Activated CD8-positive, alpha-beta memory T cell treated with anti-CD3 and anti-CD28 coated beads for 4 hours (primary cell): ENCODE data around the gene TMEM120A.

Experiments used
- DNase-seq, 2 donors: peaks; one replicate each; pipeline ENCODE4 v3.0.0-alpha.2; 2020; ENCODE audit warnings: low read depth in 2 of 2

Gene TMEM120A

GRCh38 chr7:75958802-75959543 is 35.4 kb downstream of the TMEM120A start:
- DNase-seq = no peak

DNA sequence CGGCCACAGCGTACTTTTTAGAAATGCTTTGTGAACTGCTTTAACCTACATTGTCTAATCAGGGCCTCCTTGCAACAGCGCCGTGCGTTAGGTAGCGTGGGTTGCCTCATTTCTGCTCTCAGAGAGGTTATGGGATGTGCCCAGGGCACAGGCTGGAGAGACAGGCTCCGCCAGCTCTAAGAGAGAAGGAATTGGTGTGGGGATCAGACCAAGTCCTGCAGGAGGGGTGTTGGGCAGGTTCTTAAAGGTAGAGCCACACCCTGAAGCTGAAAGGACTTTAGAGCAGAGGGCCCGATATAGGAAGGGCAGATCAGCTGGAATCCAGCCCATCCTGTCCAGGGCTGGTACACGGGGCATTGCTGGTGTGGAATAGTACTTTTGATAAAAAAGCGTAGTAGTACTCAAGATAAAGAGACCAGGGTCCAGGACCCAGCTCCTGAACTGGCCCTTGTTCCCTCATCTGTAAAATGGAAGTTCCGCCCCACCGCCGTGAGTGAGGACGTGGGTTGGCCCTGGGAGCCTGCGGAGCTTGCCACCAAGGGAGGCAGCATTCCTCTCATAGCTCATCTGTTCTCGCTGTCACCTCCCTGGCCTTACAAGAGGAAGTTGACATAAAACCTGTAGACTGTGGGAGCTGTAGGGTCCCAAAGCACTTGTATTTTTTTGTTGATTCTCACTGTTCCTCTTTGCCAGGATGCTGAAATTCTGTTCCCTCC is 37.2 kb downstream of the TMEM120A start:
- no peak for DNase-seq

DNA sequence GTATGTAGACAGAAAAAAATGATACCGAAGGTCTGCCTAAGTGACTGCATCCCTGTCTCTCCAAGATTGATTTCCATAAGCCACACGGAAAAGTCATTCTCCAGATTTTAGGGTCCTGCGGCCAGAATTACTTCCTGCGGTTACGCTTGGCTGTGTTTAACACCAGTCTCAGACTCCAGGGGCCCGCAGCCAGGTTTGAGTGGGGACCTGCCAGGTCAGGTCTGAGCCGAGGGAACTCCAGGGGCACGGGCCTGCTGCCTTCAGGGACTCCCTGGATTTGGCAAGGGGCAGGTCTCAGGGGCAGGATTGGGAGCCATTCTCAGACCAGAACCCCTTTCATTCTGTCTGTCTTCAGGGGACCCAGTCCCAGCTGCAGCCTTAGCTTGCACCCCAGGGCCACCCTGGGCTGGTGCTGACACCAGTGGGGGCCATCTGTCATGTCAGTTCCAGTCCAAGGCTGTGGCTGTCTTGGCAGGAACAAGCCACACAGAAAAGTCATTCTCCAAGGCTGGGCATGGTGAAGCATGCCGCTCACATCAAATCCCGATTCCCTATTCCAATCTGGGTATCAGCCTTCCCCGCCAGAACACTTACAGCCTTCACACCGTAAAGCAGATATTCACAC is 39.0 kb downstream of the TMEM120A start:
- DNase-seq = no peak

DNA sequence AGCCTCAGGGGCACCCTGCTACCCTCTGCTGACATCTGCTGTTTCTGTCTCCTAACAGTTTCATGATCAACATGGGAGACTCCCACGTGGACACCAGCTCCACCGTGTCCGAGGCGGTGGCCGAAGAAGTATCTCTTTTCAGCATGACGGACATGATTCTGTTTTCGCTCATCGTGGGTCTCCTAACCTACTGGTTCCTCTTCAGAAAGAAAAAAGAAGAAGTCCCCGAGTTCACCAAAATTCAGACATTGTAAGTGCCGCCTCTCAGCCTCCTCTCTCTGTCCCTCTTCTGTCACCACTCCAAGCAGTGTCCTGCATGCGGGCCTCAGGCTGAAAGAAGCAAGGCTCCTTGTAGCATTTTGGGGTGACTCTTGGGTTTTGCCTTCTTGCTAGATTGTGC is 40.5 kb downstream of the TMEM120A start:
- DNase-seq = no peak

- no peak for DNase-seq
Measured at GRCh38 chr7:75953431-75953830, 41.0 kb downstream of the TMEM120A start.

DNA sequence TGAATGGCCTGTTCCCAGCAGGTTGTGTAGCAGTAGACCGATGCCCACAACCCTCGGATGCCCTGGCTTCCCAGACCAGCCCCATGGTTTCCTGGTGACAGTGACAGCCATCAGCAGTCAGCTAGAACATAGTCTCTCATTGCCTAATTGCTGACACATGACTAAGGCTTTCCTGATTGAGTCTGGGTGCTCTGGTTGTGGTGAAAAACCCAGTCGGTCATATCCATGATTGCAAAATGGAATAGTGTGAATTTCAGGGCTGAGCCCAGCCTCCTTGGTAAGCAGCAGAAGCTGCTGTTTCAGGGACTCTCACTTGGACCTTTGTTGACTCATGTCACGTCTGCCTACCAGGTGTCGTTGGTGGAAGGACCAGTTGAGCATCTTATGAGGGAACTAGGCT is 42.9 kb downstream of the TMEM120A start:
- no peak for DNase-seq

- DNase-seq = no peak
Measured at GRCh38 chr7:75950111-75950681, 44.2 kb downstream of the TMEM120A start.

DNA sequence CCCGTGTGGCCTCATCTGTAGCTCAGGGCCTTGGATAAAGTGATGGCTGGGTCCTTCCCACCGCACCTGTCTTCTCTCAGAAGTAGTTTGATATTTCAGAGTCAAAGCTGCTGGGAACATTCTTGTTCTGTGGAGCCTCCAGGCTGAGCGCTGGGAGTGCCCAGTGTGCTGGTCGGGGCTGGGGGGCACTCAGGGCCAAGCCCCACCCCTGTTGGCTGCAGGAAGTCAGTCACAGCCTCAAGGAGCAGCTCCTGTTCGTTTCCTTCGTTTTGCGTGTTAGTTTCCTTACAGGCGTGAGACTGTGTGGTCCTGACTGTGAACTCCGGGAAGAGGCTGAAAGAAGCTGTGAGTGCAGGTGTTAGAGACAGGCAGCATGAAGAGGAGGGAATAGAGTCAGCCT is 46.2 kb downstream of the TMEM120A start:
- no peak for DNase-seq

DNA sequence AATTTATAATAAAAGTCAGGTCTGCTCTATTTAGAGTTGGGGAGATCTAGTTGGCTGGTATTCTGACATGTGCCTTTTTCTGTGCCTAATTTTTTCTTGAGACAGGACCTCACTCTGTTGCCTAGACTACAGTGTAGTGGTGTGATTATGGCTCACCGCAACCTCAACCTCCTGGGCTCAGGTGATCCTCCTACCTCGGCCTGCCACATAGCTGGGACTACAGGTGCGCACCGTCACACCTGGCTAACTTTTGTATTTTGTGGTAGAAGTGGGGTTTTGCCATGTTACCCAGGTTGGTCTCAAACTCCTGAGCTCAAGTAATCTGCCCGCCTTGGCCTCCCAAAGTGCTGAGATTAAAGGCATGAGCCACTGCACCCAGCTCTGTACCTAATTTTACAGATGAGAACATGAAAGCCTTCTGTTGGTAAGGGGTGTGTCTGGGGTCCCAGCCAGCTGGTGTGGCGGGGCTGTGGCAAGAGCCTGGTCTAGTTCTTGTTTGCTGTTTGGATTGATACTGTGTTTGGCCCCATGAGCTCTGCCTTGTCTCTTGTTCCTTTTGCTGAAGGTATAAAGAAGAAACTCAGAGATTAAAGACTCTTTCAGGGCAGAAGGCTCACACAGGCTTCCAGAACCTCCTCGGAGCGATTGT is 48.1 kb downstream of the TMEM120A start:
- DNase-seq = no peak

DNA sequence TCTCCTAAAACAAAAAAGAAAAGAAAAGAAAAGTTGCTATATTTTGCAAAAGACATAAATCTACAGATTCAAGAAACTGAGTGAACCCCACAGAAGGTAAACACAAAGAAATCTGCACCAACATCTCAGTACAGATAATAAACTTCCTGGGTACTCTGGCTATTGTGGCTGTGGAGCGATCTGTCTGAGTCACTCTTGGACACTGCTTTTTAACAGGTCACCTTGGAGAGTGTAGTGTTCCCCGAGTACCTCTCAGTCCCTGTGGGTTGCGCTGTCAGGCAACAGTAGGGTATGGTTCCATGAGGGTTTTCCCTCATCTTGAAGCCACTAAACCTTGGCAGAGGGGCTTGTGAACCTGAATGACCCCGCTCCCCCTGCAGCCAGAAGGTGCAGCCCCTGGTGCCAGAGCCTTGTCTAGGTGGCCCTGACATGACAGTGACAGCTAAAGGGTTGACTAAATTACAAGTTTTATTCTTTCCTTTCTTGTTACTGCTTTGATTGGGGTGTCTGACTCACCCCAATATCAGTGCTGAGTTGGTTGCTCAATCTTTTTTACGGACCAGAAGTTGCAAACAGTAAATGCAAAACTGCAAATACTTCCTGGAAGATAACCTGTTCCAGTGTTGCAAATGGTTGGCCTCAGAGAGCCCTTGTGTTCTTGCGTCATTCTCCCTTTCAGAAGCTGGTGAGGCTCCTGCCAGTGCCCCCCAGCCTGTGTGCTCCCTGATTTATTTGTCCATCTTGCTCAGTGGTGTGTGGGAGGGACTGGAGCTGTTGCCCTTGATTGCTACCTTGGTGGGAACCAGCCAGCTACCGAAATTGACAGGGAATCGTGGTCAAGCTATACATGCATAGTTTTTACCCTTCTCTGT is 48.9 kb downstream of the TMEM120A start:
- no peak for DNase-seq

DNA sequence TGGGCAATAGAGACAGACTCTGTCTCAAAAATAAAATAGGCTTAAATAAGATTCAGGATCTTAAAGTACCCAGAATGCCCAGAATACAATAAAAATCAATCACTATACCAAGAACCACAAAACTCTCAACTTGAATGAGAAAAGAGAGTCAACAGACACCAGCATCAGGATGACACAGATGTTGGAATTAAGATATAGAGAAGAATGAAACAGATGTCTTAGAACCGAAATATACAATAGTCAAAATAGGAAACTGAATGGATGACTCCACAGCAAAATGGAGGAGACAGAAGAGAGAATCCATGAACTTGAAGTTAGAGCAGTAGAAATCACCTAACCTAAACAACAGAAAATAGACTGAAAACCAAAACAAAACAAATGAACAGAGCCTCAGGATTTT is 49.9 kb downstream of the TMEM120A start:
- DNase-seq = no peak

DNA sequence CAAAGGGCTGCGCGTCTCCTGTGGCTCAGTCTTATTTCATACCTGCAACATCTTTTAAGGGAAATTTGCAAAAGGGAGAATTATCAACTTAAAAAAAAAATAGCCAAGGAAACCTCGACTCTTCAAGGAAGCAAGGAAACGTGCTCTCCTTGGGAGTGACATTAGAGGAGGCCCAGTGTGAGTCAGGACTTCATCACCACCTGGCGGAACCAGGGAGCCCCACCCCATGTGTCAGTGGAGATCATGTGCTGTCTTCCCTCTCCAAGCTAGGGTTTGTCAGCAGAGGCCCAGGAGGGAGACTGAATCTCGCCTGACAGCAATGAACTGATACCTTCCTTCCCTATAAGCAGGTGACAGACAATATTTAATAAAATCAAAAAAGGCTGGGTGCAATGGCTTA is 50.5 kb downstream of the TMEM120A start:
- no peak for DNase-seq

GRCh38 chr7:75938921-75939320 is 55.5 kb downstream of the TMEM120A start:
- no peak for DNase-seq

DNA sequence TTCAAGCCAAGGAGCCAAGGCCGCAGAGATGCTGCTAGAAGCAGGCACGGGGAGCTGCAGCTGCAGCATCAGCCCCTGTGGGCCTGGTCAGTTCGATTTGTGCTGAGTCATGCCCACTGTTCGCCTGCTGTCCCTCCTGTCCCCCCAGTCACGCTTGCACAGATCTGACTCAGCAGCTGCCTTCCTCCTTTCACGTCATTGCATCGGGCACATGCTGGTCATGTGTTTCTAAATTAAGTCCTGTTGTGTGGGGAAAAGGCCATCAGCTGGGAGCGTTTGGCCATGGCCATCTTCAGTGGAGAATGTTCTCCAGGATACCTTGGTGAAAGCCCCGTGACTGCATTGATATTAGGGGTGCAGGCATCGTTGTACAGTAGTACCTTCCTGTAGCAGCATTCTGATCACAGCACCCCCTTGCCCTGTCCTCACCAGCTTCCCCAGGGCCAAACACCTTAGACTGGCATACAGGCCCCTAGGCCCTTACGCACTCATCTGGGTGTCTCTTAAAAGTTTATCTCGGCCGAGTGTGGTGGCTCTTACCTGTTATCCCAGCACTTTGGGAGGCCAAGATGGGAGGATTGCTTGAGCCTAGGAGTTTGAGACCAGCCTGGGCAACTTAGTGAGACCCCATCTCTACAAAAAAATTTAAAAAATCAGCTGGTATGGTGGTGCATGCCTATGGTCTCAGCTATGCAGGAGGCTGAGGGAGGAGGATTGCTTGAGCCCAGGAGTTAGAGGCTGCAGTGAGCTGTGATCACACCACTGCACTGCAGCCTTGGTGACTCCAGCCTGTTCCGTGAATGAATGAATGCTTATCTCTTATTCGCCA is 56.2 kb downstream of the TMEM120A start:
- no peak for DNase-seq
